Epithelial cell of proximal tubule (primary cell): ENCODE measurements around the gene UBQLN2. TPM values are rescaled to one million over a fixed set of nuclear protein-coding genes. Genes with fewer than 3 reads are reported as not detected.
"Not testable (repeated sequence)": the region's sequence is repeated elsewhere in the genome, so short reads cannot be mapped to it uniquely, and the experiment has no call there.

Source experiments
- DNase-seq: peaks from one replicate; pipeline ENCODE4 v3.0.0-alpha.2; 2011; ENCODE audit warnings: low read depth
- H3K4me3 ChIP-seq: 2 replicates; pipeline ENCODE4 v1.5.1; 2011; ENCODE audit warnings: low read depth, mild to moderate bottlenecking, low read length
- CTCF ChIP-seq: conservative IDR thresholded peaks from 2 replicates; pipeline ENCODE4 v1.5.1; 2012; ENCODE audit warnings: low read depth, mild to moderate bottlenecking, low read length
- total RNA-seq: library from RNA; depleted of rRNA; stranded (reverse); fragments of >200 nt; gene quantifications from 2 replicates; pipeline ENCODE4 v1.2.3, GENCODE V29; 2015

Gene UBQLN2
- 19.6 and 20.2 TPM in 2 replicates for total RNA-seq

- DNase-seq, result peak; percentile 10
- peak within 1 kb of the TSS; percentile 69 for H3K4me3 ChIP-seq
- TF ChIP-seq CTCF, result peak; percentile 24
These were observed at the start of gene UBQLN2 for GRCh38 chrX:56563231-56564161. Gene UBQLN2 (plus strand): TSS chrX:56563627. CDS start chrX:56563874, 247 bp downstream.

GRCh38 chrX:56519642-56520041 is 43.8 kb upstream of the UBQLN2 start:
- TF ChIP-seq CTCF, result no peak
- no peak for DNase-seq
- no peak overlapping the region for H3K4me3 ChIP-seq

GRCh38 chrX:56529482-56530007 is 33.9 kb upstream of the UBQLN2 start:
- DNase-seq, H3K4me3 ChIP-seq: not testable (repeated sequence)

- H3K4me3 ChIP-seq, result no peak overlapping the region
- TF ChIP-seq CTCF, result no peak
- no peak for DNase-seq
These were observed 33.4 kb upstream of the UBQLN2 start for GRCh38 chrX:56530011-56530410.

- TF ChIP-seq CTCF, result no peak
- no peak overlapping the region for H3K4me3 ChIP-seq
- DNase-seq, result no peak
These were observed 12.8 kb upstream of the UBQLN2 start for GRCh38 chrX:56550667-56551066.

- no peak for TF ChIP-seq CTCF
- no peak overlapping the region for H3K4me3 ChIP-seq
- no peak for DNase-seq
These were observed 8.6 kb upstream of the UBQLN2 start for GRCh38 chrX:56554870-56555269.

GRCh38 chrX:56557376-56557929 is 6.0 kb upstream of the UBQLN2 start:
- no peak for DNase-seq

More at GRCh38 chrX:56557376-56557929, 6.0 kb upstream of the UBQLN2 start:
- no peak overlapping the region for H3K4me3 ChIP-seq
- no peak for TF ChIP-seq CTCF
